ENCODE measurements around the gene SPEM2. TPM values are rescaled to one million over a fixed set of nuclear protein-coding genes. Genes with fewer than 3 reads are reported as not detected.
A peak's percentile ranks its signal among the peaks of the same experiment; 100 is the strongest.

SPEM2 gene
- not detected for total RNA-seq
- long read RNA-seq, donor 1: 0 reads
- long read RNA-seq, donor 2: 0 reads

- no peak for DNase-seq (ENCODE audit: low spot score)
- intact Hi-C loops (cut with DNase I): no loop called here
These were observed at the start of gene SPEM2 for GRCh38 chr17:7425316-7425715. TSS of gene SPEM2 (plus strand) at chr17:7425616. CDS start at chr17:7425689, 73 bp downstream.

- no peak for DNase-seq (ENCODE audit: low spot score)
- intact Hi-C loops (cut with DNase I): no loop called here
These were observed 46.3 kb upstream of the SPEM2 start for GRCh38 chr17:7379134-7379533.

DNA sequence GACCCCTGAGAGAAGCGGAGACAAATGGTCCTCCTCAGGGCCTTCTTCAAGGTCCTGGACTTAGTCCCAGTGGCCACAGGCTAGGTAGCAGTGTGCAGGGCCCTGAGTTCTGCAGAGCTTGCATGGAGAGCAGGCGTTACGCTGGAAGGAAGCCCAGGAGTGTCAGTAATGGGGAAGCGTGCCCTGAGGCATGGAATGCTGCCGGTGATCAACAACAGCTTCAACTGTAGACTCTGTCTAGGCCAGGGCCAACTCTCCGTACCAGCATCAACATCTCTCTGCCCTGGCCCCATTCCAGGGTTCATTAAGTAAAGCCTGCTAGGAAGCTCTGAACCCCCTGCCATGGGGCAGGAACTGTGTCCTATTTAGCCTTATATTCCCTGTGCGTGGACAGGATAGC, 45.1 kb upstream of the SPEM2 start:
- no peak for DNase-seq (ENCODE audit: low spot score)
- intact Hi-C loops (cut with DNase I): no loop called here

DNA sequence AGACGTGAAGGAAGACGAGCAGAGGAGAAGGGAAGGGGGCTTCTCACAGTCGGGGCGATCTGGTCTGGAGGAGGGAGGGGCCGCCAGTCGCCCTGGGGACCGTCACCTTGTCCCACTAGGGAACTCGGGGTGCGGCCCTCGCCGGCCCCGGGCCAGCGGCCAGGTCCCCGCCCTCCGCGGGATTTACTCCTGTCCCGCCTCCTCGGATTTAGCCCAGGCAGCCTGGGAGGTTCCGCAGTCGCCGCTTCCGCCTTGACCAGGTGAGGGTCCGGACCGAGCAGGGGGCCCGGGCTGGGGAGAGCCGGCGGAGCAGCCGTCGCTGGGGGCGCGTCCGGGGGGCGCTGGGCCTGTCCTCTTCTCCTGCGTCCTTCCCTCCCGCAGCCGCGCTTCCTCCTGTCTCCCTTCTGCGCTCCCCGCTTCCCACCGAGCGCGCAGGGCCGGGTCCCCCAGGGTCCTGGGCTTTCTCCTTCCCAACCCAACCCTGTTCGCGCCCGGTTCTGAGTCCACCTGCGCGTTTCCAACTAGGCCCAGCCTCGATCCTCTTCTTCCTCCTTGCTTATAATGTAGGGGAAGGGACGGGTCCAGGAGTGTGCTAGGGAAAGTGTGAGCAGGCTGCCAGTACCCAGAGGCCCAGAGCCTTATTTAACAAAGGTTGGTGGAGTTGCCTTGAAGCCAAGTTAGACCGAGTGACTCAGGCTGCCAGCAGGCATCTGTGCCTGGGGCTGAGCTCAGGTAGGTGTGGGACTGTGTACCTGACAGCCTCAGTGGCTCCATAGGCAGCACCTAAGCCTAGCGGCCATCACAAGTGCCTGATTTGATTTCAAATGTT, 44.3 kb upstream of the SPEM2 start, which contains the start of gene TNK1:
Gene TNK1 (plus strand): TSS at position 235 of the 829 bp plus-strand sequence. CDS start 1,838 bp downstream, outside the sequence.
- intact Hi-C loops (cut with DNase I): no loop called here
- DNase-seq (ENCODE audit: low spot score): no peak

DNA sequence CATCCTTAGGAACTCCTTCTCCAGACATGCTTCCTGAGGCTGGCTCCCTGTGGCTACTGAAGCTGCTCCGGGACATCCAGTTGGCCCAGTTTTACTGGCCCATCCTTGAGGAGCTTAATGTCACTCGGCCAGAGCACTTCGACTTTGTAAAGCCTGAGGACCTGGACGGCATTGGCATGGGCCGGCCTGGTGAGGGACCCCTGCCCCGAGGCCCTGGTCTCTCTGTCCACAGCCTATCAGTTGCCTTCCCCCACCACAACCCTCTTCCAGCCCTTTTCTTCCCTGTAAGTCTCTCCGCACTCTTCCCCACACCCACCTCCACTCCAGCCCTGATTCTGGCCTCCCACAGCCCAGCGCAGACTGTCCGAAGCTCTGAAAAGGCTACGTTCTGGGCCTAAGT, 42.5 kb upstream of the SPEM2 start:
- DNase-seq (ENCODE audit: low spot score): no peak
- intact Hi-C loops (cut with DNase I): no loop called here

DNA sequence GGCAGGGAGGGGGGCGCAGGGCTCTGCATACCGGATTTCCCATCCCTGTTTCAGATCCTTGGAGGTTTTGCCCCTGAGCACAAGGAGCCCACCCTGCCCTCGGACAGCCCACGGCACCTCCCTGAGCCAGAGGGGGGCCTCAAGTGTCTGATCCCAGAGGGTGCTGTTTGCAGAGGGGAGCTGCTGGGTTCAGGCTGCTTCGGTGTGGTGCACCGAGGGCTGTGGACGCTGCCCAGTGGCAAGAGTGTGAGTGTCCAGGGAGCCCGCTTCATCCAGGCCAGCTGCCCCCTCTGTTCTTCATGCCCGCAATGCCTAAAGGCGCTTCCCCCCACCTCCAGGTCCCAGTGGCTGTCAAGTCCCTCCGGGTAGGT, 42.1 kb upstream of the SPEM2 start:
- no peak for DNase-seq (ENCODE audit: low spot score)
- intact Hi-C loops (cut with DNase I): no loop called here

DNA sequence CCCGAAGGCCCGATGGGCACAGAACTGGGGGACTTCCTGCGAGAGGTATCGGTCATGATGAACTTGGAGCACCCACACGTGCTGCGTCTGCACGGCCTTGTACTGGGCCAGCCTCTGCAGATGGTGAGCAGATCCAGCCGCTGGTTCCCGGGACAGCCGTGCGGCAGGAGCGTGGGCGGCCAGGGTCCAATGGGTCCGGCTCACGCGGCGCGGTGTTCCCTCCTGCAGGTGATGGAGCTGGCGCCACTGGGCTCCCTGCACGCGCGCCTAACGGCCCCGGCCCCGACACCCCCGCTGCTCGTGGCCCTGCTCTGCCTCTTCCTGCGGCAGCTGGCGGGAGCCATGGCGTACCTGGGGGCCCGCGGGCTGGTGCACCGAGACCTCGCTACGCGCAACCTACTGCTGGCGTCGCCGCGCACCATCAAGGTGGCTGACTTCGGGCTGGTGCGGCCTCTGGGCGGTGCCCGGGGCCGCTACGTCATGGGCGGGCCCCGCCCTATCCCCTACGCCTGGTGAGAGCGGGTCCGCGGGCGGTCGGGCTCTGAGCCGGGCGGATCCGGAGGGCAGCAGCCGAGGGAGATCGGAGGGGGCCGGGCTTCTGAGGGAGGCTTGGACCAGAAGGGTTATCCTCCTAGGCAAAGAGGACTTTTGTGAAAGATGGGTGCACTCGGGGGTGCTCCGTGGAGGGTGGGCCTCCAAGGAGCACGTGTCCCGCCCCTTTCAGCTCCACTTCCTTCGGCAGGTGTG, 41.5 kb upstream of the SPEM2 start:
- intact Hi-C loops (cut with DNase I): no loop called here
- no peak for DNase-seq (ENCODE audit: low spot score)

- intact Hi-C loops (cut with DNase I): no loop called here
- no peak for DNase-seq (ENCODE audit: low spot score)
These were observed 40.8 kb upstream of the SPEM2 start for GRCh38 chr17:7384489-7385081.

- DNase-seq (ENCODE audit: low spot score): no peak
- intact Hi-C loops (cut with DNase I): loop anchor here in 1 of 2 donors (1.0 kb wide), 1 partner anchor 11 kb away; no protein-coding TSS in a partner anchor
These were observed 36.6 kb upstream of the SPEM2 start for GRCh38 chr17:7388856-7389255.

DNA sequence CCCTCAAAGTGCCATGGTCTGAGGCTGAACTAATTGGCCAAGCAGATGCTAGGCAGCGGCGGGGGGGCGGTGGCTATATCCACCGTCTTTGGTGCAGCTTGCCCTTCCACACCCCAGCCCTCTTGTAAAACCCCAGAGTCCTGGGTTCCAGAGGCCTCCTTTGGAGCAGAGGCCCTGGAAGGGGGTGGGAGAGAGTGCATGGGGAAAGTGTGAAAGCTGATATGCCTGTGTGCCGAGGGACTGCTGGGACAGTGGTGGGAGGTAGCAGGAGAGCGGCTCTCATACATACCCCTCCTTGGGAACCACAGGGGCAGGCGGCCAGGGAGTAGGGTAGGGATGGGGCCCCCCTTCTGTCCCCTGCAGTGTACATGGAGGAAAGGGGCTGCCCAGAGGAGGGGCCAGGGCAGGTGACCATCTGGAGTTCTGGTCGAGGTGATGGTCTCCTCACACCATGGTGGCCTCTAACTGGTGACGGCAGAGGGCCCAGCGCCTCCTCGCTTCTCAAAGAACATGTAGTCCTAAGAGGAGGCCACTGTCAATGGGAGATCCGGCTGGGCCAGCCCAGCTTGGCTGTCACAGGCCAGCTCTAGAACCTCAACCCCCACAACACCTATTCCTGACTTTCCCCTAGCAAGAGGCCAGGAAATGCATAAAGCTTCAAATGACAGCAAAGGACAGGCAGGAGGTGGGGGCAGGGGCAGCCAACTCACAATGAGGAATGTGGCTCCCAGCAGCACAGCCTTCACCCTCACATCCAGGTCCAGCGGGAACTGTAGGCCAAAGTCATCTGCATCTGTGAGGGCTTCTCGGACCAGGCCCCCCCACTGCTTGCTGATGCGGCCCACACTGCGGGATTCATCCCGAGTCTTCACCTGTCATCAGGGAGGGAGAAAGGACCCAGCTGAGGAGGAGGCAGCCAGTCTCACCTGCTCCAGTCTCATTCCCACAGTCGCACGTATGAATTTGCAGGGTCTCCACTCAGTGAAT, 35.2 kb upstream of the SPEM2 start:
- no peak for DNase-seq (ENCODE audit: low spot score)
- intact Hi-C loops (cut with DNase I): loop anchor here in 1 of 2 donors (1.0 kb wide), 1 partner anchor 12 kb away; no protein-coding TSS in a partner anchor

DNA sequence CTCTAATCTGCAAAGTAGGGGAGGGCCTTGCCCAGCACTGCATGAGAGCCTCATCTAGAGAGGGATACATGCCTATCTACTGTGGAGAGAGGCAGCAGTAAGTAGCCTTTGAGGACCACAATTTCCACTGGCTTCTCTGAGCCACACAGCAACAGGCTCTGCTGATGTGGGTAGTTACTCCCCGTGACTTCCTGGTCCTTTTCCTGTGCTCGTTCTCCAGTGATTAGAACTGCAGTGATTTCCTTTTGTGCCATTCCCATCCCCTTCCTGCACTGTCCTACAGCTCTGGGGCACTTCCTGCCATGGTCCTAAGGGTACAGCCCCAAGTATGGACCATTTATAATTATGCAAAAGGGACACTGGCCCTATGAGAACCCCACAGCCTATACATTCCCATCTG, 34.1 kb upstream of the SPEM2 start:
- no peak for DNase-seq (ENCODE audit: low spot score)
- intact Hi-C loops (cut with DNase I): no loop called here

GRCh38 chr17:7392696-7393612, 32.5 kb upstream of the SPEM2 start:
- intact Hi-C loops (cut with DNase I): no loop called here
- no peak for DNase-seq (ENCODE audit: low spot score)

DNA sequence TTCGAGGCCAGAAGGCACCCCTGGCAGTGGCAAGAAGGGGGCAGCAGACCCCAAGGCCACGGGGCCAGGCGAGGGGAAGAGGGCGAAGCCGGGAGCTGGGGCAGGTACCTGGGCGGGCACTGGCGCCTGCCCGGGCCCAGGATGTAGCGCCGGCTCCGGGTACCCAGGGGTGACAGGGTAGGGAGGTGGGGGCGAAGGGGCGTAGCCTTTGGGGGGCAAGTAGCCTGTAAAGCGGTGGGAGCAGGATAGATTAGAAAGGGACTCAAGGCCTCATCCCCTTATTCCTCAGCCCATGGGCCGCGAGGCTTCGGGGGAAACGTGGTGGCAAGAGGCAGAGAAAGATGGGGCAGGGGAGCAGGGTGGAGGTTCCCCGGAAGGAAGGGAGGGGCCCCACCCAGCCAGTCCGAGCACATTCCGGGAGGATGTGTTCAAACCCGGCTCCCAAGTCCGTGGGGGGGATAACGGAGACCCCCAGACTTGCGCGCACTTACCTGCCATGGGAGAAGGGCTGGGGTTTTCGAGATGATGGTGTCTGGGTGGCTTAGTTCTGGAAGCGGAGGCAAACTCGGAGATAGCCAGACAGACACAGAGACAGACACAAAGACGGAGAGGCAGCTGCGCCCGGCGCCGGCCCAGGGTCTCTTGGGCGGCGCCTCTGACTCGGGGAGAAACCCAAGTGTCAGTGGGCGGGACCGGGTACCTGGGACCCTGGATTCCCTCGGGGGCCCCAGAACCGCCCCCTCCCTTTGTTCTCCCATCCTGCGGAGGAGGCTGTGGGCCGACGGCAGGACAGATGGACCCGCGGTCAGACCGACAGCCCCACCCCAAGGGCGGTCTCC, 31.6 kb upstream of the SPEM2 start:
- no peak for DNase-seq (ENCODE audit: low spot score)
- intact Hi-C loops (cut with DNase I): no loop called here

DNA sequence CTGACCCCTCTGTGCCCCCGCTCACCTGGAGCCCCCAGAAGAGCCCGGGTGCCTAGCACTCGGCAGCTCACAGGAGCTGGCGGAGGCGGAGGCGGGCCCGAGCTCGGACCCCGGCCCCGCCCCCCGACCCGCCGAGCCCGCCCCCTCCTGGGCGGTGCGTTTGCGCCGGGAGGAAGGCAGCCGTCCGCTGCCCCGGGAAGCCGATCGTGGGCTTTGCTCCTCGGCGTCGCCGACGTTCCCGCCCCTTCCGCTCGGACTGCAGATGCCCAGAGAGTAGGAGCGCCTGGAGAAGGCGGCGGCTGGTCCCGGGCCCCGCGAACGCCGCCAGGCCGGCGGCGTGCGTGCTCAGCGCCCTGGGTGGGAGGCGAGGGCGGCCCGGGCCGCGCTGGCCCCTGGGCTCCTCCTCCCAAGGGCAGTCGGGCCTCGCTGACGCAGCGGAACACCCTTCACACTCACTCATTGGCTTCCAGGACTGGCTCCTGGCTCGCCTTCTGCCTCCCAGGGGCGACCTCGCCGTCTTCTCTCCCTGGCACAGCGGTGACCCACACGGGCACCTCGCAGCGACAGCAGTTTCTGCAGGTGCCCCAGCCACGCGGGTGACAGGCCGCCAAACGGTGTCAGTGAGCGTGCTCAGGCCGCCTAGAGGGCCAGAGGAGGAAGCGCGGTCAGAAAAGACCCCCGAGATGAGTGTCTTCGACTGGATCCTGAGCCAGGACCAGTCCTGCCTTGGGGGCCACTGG, 30.8 kb upstream of the SPEM2 start, which contains the start of gene PLSCR3:
Gene PLSCR3 (minus strand): TSS at position 74 of the 740 bp plus-strand sequence. CDS start 415 bp downstream, outside the sequence.
- peak; percentile 96 for DNase-seq (ENCODE audit: low spot score)
- intact Hi-C loops (cut with DNase I): loop anchor here in 1 of 2 donors (5.0 kb wide), 1 partner anchor 908 kb away; no protein-coding TSS in a partner anchor

DNA sequence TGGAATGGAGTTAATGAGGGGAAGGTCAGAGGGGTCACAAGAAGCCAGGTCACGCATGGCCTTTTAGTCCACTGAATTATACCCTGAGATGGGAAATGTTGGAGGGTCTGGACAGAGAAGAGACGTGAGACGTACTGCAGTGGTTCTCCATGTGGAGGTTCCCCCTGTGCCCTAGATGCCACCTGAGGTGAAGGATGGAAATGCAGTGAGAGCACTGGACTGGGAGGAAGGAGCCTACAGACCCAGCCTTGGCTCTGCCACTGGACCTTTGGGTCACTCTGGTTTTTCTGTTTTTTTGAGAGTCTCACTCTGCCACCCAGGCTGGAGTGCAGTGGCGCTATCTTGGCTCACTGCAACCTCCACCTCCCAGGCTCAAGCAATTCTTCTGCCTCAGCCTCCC, 29.3 kb upstream of the SPEM2 start:
- intact Hi-C loops (cut with DNase I): loop anchor here in 1 of 2 donors (5.0 kb wide), 1 partner anchor 906 kb away; no protein-coding TSS in a partner anchor

DNA sequence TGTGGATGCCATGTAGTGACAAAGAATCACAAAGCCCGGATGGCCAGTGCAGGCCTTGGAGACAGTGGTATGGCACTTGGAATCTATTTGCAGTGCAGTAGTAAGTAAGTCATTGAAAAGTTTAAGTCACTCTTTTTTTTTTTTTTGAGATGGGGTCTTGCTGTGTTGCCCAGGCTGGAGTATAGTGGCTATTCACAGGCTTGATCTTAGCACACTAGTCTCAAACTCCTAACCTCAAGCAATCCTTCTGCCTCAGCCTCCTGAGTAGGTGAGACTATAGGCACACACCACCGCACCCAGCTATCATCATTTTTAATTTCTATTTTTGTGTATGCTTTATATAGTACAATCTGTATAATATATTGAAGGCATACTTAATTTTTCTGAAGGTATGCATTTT, 26.8 kb upstream of the SPEM2 start:
- DNase-seq (ENCODE audit: low spot score): no peak
- intact Hi-C loops (cut with DNase I): loop anchor here in 1 of 2 donors (5.0 kb wide), 1 partner anchor 904 kb away; no protein-coding TSS in a partner anchor

More for the DNA sequence above, 29.3 kb upstream of the SPEM2 start:
- DNase-seq (ENCODE audit: low spot score): no peak

Measured in posterior vena cava (tissue), 2 donors.